ENCODE data around the gene FOXG1. TPM values are rescaled to one million over a fixed set of nuclear protein-coding genes. Genes with fewer than 3 reads are reported as not detected.

The FOXG1 gene
- total and polyA plus RNA-seq, 2 donors (not counting 3 experiments of a cell fraction or from before 2014, with no cell fraction given): not detected

DNA sequence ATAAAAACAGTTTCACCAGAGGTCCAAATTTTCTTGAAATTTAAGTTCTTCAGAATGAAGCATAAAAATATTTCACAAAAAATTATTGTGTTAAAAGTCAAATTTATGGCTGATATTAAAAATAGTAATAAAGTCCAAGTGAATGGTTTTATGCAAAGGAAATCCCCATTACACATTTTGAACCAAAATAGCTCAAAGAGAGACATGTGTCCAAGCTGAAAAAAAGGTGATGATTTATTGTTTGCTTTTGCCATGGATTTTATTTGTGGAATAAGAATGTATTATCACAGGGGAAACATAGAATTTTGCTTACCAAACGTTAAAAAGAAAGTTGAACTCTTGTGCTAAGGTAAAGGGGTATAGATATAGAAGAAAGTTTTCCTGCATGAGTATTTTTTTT lies 4.6 kb downstream of the FOXG1 start:
- no peak overlapping the region for H2AFZ ChIP-seq (ENCODE audit: low read depth, low read length)
- no peaks in the 10 kb centered on the region for H3K79me2 ChIP-seq (ENCODE audit: control insufficient read depth, insufficient read depth, low read length)
- H3K9ac ChIP-seq (replicated peaks; ENCODE audit: extremely low read depth, insufficient read depth, low read length): no peak overlapping the region
- ChIA-PET CTCF (interaction anchor here (1.1 to 1.3 kb wide), 2 partner anchors 14 to 1444 kb away, joined by 4 to 7 read pairs; no protein-coding TSS in a partner anchor), POLR2A (no interaction called here)
- H3K4me2 ChIP-seq (ENCODE audit: insufficient read depth, low read length): no peak overlapping the region
- intact Hi-C loops (cut with micrococcal nuclease): loop anchor here (5.0 kb wide), 1 partner anchor 691 kb away; no protein-coding TSS in a partner anchor
- H3K4me3 ChIP-seq (replicated peaks in 1 of 3; ENCODE audit: insufficient read depth in 1 of 3, low read depth in 1 of 3, low read length in 3 of 3): no peak overlapping the region
- no peak for DNase-seq (ENCODE audit: low read depth, low spot score)
- no peaks in the 10 kb centered on the region for H3K9me3 ChIP-seq (replicated peaks; ENCODE audit: control insufficient read depth, insufficient read depth, low read length)
- dilution Hi-C loops (cut with MboI; ENCODE audit: extremely low pct_ligation_motif_present, low sequenced_read_pairs): no loop called here
- no peak overlapping the region for H3K27ac ChIP-seq (ENCODE audit: insufficient read depth, low read depth, low read length)
- no TSS peak for BruUV-seq (replicated peaks)
- H3K27me3 ChIP-seq (ENCODE audit: control insufficient read depth in 2 of 2, insufficient read depth in 2 of 2, low read length in 2 of 2): peaks cover 52 to 89% of the 10 kb centered on the region in 2 experiments
- TF ChIP-seq JUN (IDR thresholded peaks at IDR 0.05; ENCODE audit: borderline replicate concordance, insufficient read depth, insufficient read length, low read depth) (no peak), POLR2AphosphoS5 (IDR thresholded peaks at IDR 0.05; ENCODE audit: insufficient read depth, low read depth, low read length) (no peak), POLR2A (IDR thresholded peaks at IDR 0.05; ENCODE audit: low read depth, low read length) (no peak)
- TF ChIP-seq, protein P1, sequence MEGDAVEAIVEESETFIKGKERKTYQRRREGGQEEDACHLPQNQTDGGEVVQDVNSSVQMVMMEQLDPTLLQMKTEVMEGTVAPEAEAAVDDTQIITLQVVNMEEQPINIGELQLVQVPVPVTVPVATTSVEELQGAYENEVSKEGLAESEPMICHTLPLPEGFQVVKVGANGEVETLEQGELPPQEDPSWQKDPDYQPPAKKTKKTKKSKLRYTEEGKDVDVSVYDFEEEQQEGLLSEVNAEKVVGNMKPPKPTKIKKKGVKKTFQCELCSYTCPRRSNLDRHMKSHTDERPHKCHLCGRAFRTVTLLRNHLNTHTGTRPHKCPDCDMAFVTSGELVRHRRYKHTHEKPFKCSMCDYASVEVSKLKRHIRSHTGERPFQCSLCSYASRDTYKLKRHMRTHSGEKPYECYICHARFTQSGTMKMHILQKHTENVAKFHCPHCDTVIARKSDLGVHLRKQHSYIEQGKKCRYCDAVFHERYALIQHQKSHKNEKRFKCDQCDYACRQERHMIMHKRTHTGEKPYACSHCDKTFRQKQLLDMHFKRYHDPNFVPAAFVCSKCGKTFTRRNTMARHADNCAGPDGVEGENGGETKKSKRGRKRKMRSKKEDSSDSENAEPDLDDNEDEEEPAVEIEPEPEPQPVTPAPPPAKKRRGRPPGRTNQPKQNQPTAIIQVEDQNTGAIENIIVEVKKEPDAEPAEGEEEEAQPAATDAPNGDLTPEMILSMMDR (IDR thresholded peaks at IDR 0.05; ENCODE audit: extremely low read depth in 1 of 2, insufficient read depth in 1 of 2, low read depth in 1 of 2, low read length in 2 of 2): no peak
- H4K20me1 ChIP-seq (replicated peaks; ENCODE audit: control insufficient read depth, extremely low read depth, insufficient read depth, low read length): no peaks in the 10 kb centered on the region
- H3K9me1 ChIP-seq (replicated peaks; ENCODE audit: control insufficient read depth, extremely low read depth, insufficient read depth, low read length): no peaks in the 10 kb centered on the region
- H3K4me1 ChIP-seq (ENCODE audit: control insufficient read depth, extremely low read depth, insufficient read depth, low read length): peaks cover under 1% of the 10 kb centered on the region
- H3K36me3 ChIP-seq (ENCODE audit: control insufficient read depth in 2 of 2, extremely low read depth in 1 of 2, insufficient read depth in 2 of 2, low read length in 2 of 2): no peaks in the 10 kb centered on the region
- FAIRE-seq: no peak

DNA sequence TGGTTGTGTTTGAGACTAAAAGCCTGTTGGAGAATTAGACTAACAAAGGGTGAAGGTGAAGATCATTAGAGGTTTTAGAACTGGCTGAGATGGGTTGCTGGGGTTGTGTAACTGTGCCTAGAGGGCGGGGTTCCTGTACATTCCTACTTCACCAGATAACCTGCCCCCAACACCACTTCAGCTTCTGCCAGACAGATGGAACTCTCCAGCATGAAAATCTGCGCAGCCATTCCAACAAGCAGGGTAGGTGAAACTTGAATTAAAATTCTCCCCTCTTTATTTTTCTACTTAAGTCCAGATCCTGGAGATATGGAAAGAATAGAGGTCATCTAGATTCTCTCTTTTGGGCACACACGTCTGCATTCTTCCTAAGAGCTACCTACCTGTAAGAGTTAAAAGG lies 6.0 kb downstream of the FOXG1 start:
- H3K4me3 ChIP-seq (replicated peaks in 1 of 3; ENCODE audit: insufficient read depth in 1 of 3, low read depth in 1 of 3, low read length in 3 of 3): no peak overlapping the region
- no peaks in the 10 kb centered on the region for H3K9me1 ChIP-seq (replicated peaks; ENCODE audit: control insufficient read depth, extremely low read depth, insufficient read depth, low read length)
- H3K9ac ChIP-seq (replicated peaks; ENCODE audit: extremely low read depth, insufficient read depth, low read length): no peak overlapping the region
- H3K27me3 ChIP-seq (ENCODE audit: control insufficient read depth in 2 of 2, insufficient read depth in 2 of 2, low read length in 2 of 2): peaks cover 55 to 100% of the 10 kb centered on the region in 2 experiments
- FAIRE-seq (no peak), DNase-seq (ENCODE audit: low read depth, low spot score) (no peak)
- H3K9me3 ChIP-seq (replicated peaks; ENCODE audit: control insufficient read depth, insufficient read depth, low read length): no peaks in the 10 kb centered on the region
- CTCF ChIA-PET: interaction anchor here (3.3 kb wide), 1 partner anchor 15 kb away, joined by 23 read pairs; no protein-coding TSS in a partner anchor
- H2AFZ ChIP-seq (ENCODE audit: low read depth, low read length): no peak overlapping the region
- no TSS peak for BruUV-seq (replicated peaks)
- H3K27ac ChIP-seq (ENCODE audit: insufficient read depth, low read depth, low read length): no peak overlapping the region
- H3K36me3 ChIP-seq (ENCODE audit: control insufficient read depth in 2 of 2, extremely low read depth in 1 of 2, insufficient read depth in 2 of 2, low read length in 2 of 2): no peaks in the 10 kb centered on the region
- POLR2A ChIA-PET: no interaction called here
- intact Hi-C loops (cut with micrococcal nuclease): loop anchor here (5.0 kb wide), 1 partner anchor 690 kb away; no protein-coding TSS in a partner anchor
- dilution Hi-C loops (cut with MboI; ENCODE audit: extremely low pct_ligation_motif_present, low sequenced_read_pairs): no loop called here
- H3K79me2 ChIP-seq (ENCODE audit: control insufficient read depth, insufficient read depth, low read length): no peaks in the 10 kb centered on the region
- no peaks in the 10 kb centered on the region for H3K4me1 ChIP-seq (ENCODE audit: control insufficient read depth, extremely low read depth, insufficient read depth, low read length)
- H3K4me2 ChIP-seq (ENCODE audit: insufficient read depth, low read length): no peak overlapping the region
- no peak for TF ChIP-seq FOS (IDR thresholded peaks at IDR 0.05; ENCODE audit: borderline replicate concordance, insufficient read depth, low read length)
- TF ChIP-seq, protein P1 (IDR thresholded peaks at IDR 0.05; ENCODE audit: extremely low read depth in 1 of 2, insufficient read depth in 1 of 2, low read depth in 1 of 2, low read length in 2 of 2): no peak
- TF ChIP-seq MYC (IDR thresholded peaks at IDR 0.05; ENCODE audit: low read depth, low read length): no peak
- no peak for TF ChIP-seq EZH2 (IDR thresholded peaks at IDR 0.05; ENCODE audit: borderline replicate concordance, low read depth, low read length, severe bottlenecking)
- no peak for TF ChIP-seq POLR2AphosphoS5 (IDR thresholded peaks at IDR 0.05; ENCODE audit: insufficient read depth, low read depth, low read length)
- no peak for TF ChIP-seq GATA2 (IDR thresholded peaks at IDR 0.05; ENCODE audit: insufficient read depth, insufficient read length, low read depth, low read length)
- TF ChIP-seq, protein P2, sequence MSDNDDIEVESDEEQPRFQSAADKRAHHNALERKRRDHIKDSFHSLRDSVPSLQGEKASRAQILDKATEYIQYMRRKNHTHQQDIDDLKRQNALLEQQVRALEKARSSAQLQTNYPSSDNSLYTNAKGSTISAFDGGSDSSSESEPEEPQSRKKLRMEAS (IDR thresholded peaks at IDR 0.05; ENCODE audit: insufficient read depth, insufficient read length): no peak
- TF ChIP-seq POLR2A (IDR thresholded peaks at IDR 0.05; ENCODE audit: low read depth, low read length): no peak
- TF ChIP-seq JUN (IDR thresholded peaks at IDR 0.05; ENCODE audit: borderline replicate concordance, insufficient read depth, insufficient read length, low read depth): no peak
- H4K20me1 ChIP-seq (replicated peaks; ENCODE audit: control insufficient read depth, extremely low read depth, insufficient read depth, low read length): no peaks in the 10 kb centered on the region

Data from endothelial cell of umbilical vein (primary cell).